OCI-LY1 (cell line): Measurements from ENCODE around the gene SEPHS1.
"Not testable (repeated sequence)": the region's sequence is repeated elsewhere in the genome, so short reads cannot be mapped to it uniquely, and the experiment has no call there.

Experiments
- CTCF ChIP-seq: fragments of 200-600 bp; sonication (generic), shearing (Covaris generic); IDR thresholded peaks from 2 replicates; pipeline ENCODE4 v1.5.1; 2017; ENCODE audit warnings: mild to moderate bottlenecking, antibody characterized with exemption, low read length, moderate library complexity, mixed read lengths
- EZH2 ChIP-seq: fragments of 200-600 bp; sonication (generic), shearing (Covaris generic); IDR thresholded peaks from 2 replicates; pipeline ENCODE4 v1.8.0; 2017; ENCODE audit warnings: borderline replicate concordance, mixed run types, mild to moderate bottlenecking, antibody characterized with exemption, low read length, moderate library complexity, mixed read lengths

- TF ChIP-seq CTCF, EZH2: not testable (repeated sequence)
Measured at GRCh38 chr10:13282348-13282747, 65.7 kb downstream of the SEPHS1 start.
